ENCODE results near the gene ENTPD6.
"Not testable (repeated sequence)": the region's sequence is repeated elsewhere in the genome, so short reads cannot be mapped to it uniquely, and the experiment has no call there.

The ENTPD6 gene

GRCh38 chr20:25222461-25223178 lies 27.1 kb downstream of the ENTPD6 start:
- in situ Hi-C loops (cut with HindIII; ENCODE audit: low sequenced_read_pairs) = no loop called here

DNA sequence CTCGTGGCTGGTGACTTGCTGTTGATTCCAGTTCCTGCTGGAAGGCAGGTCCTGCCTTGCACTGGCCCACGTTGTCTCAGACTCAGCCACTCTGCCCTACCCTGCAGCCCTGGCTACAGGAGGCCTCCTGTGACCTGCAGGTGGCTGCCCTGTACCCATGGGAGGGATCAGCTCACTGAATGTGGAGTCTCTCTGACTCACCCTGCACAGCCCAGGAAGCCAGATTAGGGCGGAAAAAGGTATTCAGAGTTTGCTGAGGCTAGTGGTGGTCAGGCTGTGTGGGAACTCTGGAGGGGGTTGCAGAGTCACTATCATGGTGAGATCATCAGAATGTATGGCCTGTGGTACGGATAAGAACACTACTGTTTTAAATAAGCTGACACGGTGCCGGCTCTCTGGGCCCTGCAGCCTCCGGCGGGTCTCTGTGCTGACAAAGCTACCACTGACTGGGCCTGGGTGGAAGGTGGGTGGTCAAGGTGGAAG lies 27.7 kb downstream of the ENTPD6 start:
- in situ Hi-C loops (cut with HindIII; ENCODE audit: low sequenced_read_pairs) = no loop called here

DNA sequence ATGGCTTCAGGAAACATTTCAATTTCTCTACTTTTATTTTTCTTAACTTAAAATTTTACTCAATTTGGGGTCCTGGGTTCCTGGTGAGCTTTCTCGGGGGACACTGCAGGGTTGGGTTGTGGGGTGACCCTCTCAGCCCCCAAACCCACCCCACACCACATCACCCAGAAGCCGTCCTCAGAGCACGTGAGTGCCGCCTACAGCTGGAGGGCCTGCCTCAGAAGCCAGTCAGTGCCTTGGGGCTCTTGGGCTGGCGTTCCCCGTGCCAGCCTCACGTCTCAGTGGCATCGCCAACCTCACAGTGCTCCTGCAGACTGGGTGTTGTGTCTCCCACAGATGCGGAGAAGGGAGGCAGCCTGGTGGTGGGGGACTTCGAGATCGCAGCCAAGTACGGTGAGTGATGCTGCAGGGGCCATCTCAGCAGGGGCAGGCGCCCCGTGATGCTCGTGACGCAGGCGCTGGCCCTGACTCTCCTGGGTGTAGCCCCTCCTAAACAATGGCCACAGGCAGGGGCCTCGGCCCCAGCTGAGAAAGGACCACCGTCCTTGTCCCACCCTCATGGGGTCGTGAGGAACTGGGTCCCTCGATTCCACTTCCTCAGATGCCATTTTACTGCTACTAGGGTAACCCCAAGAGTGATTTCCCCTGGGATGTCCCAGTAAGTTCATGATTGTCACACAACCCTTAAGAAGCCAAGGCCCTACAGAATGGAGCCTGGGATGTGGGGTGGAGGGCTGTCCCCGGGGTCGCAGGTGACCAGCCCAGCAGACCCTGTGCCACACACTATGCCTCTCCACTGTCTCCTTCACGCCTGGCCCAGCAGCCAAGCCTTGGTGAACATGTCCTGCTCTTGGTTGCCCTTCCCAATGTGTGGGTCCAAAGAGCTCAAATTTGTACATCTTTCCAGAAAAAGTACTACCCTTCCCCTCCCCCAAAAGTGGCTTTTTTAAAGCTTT lies 28.5 kb downstream of the ENTPD6 start:
- in situ Hi-C loops (cut with HindIII; ENCODE audit: low sequenced_read_pairs) = no loop called here

- in situ Hi-C loops (cut with HindIII; ENCODE audit: low sequenced_read_pairs) = no loop called here
Observed at GRCh38 chr20:25224941-25225340, 29.4 kb downstream of the ENTPD6 start.

DNA sequence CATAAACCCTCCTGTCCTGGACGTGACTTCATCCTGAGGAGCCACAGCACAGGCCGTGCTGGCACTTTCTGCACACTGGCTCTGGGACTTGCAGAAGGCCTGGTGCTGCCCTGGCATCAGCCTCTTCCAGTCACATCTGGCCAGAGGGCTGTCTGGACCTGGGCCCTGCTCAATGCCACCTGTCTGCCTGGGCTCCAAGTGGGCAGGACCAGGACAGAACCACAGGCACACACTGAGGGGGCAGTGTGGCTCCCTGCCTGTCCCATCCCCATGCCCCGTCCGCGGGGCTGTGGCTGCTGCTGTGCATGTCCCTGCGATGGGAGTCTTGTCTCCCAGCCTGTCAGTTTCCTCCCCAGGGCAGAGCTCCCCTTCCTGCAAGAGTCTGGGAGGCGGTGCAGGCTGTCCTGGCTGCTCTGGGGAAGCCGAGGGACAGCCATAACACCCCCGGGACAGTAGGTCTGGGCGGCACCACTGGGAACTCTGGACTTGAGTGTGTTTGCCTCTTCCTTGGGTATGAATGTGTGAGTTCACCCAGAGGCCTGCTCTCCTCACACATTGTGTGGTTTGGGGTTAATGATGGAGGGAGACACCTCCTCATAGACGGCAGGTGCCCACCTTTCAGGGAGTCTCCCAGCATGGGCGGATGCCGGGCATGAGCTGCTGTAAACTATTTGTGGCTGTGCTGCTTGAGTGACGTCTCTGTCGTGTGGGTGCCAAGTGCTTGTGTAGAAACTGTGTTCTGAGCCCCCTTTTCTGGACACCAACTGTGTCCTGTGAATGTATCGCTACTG lies 30.3 kb downstream of the ENTPD6 start:
- in situ Hi-C loops (cut with HindIII; ENCODE audit: low sequenced_read_pairs) = no loop called here

GRCh38 chr20:25226433-25227316 lies 31.2 kb downstream of the ENTPD6 start:
- in situ Hi-C loops (cut with HindIII; ENCODE audit: low sequenced_read_pairs) = no loop called here

DNA sequence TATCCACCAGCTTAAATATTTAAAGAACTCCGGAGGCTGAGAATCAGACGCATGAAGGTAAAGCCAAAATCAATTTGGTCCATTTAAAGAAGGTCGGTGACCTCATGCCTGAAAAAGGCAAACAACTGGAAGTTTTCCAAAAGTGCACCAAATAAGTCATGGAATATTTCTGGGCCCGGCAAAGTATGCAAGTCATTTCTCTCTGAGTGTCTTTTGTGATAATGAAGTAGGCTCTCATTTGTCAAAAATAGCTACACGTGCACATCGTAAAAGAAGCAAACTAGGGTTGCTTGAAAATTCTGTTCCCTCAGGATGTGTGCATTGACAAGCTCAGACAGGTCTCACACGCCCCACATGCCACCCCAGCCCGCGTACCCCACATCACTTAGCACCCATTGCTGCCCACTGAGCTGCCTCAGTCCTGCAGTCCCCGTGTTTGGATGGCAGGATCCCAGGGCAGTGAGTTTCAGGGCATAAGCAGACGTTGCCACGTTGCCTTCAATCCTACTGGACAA lies 31.9 kb downstream of the ENTPD6 start:
- in situ Hi-C loops (cut with HindIII; ENCODE audit: low sequenced_read_pairs) = no loop called here

GRCh38 chr20:25229486-25230165 lies 34.1 kb downstream of the ENTPD6 start:
- in situ Hi-C loops (cut with HindIII; ENCODE audit: low sequenced_read_pairs) = no loop called here

DNA sequence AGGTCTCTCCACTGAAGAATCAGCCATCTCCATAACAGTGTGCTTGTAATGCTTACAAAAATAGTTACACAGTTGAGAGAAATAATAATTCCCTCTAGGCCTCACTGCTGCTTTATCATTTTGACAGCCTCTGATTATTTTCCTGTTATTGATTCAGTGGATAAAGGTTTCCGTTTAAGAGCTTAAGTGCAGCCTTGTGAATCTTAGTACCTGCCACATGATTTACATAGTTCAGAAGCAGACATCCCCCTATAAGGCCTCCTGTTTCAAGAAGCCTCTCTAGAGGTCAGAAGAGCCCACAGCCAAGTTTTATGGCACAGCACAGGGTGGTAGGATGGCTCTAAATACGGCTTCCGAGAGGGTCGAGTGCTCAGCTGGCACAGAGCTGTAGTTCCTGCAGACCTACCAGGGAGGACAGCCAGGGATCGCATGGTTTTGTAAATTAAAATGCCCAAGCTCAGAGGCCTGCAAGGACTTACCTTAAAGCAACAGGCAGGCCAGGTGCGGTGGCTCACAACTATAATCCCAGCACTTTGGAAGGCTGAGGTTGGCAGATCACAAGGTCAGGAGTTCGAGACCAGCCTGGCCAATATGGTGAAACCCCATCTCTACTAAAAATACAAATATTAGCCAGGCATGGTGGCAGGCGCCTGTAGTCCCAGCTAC lies 34.8 kb downstream of the ENTPD6 start:
- in situ Hi-C loops (cut with HindIII; ENCODE audit: low sequenced_read_pairs) = no loop called here

DNA sequence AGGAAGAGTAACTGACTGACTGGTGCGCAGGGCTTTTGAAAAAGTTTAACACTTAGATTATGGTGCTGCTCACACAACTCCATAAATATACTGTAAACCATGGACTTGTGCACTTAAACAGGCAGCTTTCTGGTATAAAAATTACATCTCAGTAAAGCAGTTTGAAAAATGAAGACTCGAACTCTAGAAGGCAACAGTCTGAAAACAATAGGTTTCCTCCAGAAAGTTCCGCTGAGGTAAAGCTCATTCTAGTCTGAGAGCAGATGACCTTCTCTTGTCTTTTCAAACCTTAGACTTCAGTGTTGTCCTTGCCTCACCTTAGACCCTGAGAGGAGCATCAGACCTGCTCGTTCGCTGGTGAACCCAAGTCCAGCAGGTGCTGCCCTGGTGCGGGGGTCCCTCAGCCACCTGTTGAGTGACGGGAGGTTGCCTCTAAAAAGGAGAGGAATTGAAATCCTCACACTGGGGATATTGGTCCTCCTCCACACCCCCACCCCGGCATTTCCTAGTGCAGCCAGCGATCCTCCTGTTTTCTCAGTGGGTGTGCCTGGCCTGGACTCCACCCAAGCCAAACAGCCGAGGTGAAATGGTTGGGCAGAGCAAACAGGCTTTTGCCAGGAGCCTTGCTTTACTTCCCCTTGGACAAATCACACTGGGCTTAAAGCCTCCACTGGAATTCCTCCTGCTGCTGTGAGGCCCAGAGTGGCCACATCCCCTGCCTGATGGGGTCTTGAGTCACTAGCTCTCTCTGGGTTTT lies 37.7 kb downstream of the ENTPD6 start:
- in situ Hi-C loops (cut with HindIII; ENCODE audit: low sequenced_read_pairs) = no loop called here

DNA sequence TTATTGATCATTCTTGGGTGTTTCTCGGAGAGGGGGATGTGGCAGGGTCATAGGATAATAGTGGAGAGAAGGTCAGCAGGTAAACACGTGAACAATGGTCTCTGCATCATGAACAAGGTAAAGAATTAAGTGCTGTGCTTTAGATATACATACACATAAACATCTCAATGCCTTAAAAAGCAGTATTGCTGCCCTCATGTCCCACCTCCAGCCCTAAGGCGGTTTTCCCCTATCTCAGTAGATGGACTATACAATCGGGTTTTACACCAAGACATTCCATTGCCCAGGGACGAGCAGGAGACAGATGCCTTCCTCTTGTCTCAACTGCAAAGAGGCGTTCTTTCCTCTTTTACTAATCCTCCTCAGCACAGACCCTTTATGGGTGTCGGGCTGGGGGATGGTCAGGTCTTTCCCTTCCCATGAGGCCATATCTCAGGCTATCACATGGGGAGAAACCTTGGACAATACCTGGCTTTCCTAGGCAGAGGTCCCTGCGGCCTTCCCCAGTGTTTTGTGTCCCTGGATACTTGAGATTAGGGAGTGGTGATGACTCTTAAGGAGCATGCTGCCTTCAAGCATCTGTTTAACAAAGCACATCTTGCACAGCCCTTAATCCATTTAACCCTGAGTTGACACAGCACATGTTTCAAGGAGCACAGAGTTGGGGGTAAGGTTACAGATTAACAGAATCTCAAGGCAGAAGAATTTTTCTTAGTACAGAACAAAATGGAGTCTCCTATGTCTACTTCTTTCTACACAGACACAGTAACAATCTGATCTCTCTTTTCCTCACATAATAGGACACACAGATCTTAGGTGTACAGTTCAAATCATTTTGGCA lies 38.7 kb downstream of the ENTPD6 start:
- in situ Hi-C loops (cut with HindIII; ENCODE audit: low sequenced_read_pairs) = not testable (repeated sequence)

- in situ Hi-C loops (cut with HindIII; ENCODE audit: low sequenced_read_pairs) = no loop called here
Observed at GRCh38 chr20:25236450-25237304, 41.2 kb downstream of the ENTPD6 start.

GRCh38 chr20:25237610-25238318 lies 42.3 kb downstream of the ENTPD6 start:
- in situ Hi-C loops (cut with HindIII; ENCODE audit: low sequenced_read_pairs) = no loop called here

- in situ Hi-C loops (cut with HindIII; ENCODE audit: low sequenced_read_pairs) = no loop called here
Observed at GRCh38 chr20:25238319-25239037, 43.0 kb downstream of the ENTPD6 start.

Data from DLD1 (cell line).